ENCODE results near the gene GJA5. TPM values are rescaled to one million over a fixed set of nuclear protein-coding genes. Genes with fewer than 3 reads are reported as not detected.

The GJA5 gene
- total RNA-seq, 1 experiment from 2014 or later: 1.1 TPM

- no peak overlapping the region for H3K4me2 ChIP-seq (ENCODE audit: low read length)
- H2AFZ ChIP-seq (ENCODE audit: low read length): no peak overlapping the region
- no peaks in the 10 kb centered on the region for H3K79me2 ChIP-seq (ENCODE audit: low read length)
- H3K36me3 ChIP-seq (ENCODE audit: low read depth, low read length): no peaks in the 10 kb centered on the region
- ATAC-seq (no peak), DNase-seq (no peak)
- TF ChIP-seq EZH2phosphoT487 (IDR thresholded peaks at IDR 0.05; ENCODE audit: borderline replicate concordance, low read length) (no peak), EZH2 (IDR thresholded peaks at IDR 0.05; ENCODE audit: low read length, unreplicated experiment) (no peak), CTCF (conservative IDR thresholded peaks at IDR 0.05; ENCODE audit: low read depth, low read length) (no peak)
- no peaks in the 10 kb centered on the region for H4K20me1 ChIP-seq (ENCODE audit: low read length)
- no peaks in the 10 kb centered on the region for H3K27me3 ChIP-seq (ENCODE audit: low read length)
- H3K9ac ChIP-seq (ENCODE audit: low read length): no peak overlapping the region
- ChIA-PET CTCF (no interaction called here), POLR2A (ENCODE audit: unreplicated experiment) (no interaction called here)
- H3K9me2 ChIP-seq (replicated peaks; ENCODE audit: low read length): no peaks in the 10 kb centered on the region
- no peak overlapping the region for H3K27ac ChIP-seq (ENCODE audit: low read length)
- H3K4me3 ChIP-seq (ENCODE audit: low read length): no peak overlapping the region
- no peaks in the 10 kb centered on the region for H3K9me3 ChIP-seq (ENCODE audit: low read length)
- H3F3A ChIP-seq (ENCODE audit: low read length, unreplicated experiment): peaks cover 8% of the 10 kb centered on the region
- no TSS peak for BruUV-seq (replicated peaks)
- intact Hi-C loops (cut with micrococcal nuclease): no loop called here
- peaks cover 45% of the 10 kb centered on the region for H3K4me1 ChIP-seq (ENCODE audit: insufficient read depth, low read length)
These were observed 39.8 kb downstream of the GJA5 start for GRCh38 chr1:147720557-147720956.

GRCh38 chr1:147719711-147720225 is 40.6 kb downstream of the GJA5 start:
- H3K4me2 ChIP-seq (ENCODE audit: low read length): 0 out of 2 replicates have a peak overlapping the region, but pooled peaks have one; percentile 6
- no peak overlapping the region for H3K4me3 ChIP-seq (ENCODE audit: low read length)
- no peak overlapping the region for H2AFZ ChIP-seq (ENCODE audit: low read length)
- H3F3A ChIP-seq (ENCODE audit: low read length, unreplicated experiment): peaks cover 8% of the 10 kb centered on the region
- peaks cover 52% of the 10 kb centered on the region for H3K4me1 ChIP-seq (ENCODE audit: insufficient read depth, low read length)
- H3K36me3 ChIP-seq (ENCODE audit: low read depth, low read length): no peaks in the 10 kb centered on the region
- DNase-seq (no peak), ATAC-seq (no peak)
- intact Hi-C loops (cut with micrococcal nuclease): loop anchor here (10.0 kb wide), 1 partner anchor 205 kb away; no protein-coding TSS in a partner anchor
- CTCF ChIA-PET: no interaction called here
- H3K27ac ChIP-seq (ENCODE audit: low read length): no peak overlapping the region
- no peak for TF ChIP-seq EZH2 (IDR thresholded peaks at IDR 0.05; ENCODE audit: low read length, unreplicated experiment)
- no peak for TF ChIP-seq EZH2phosphoT487 (IDR thresholded peaks at IDR 0.05; ENCODE audit: borderline replicate concordance, low read length)
- TF ChIP-seq CTCF (conservative IDR thresholded peaks at IDR 0.05; ENCODE audit: low read depth, low read length): no peak
- no peaks in the 10 kb centered on the region for H3K9me3 ChIP-seq (ENCODE audit: low read length)
- POLR2A ChIA-PET (ENCODE audit: unreplicated experiment): interaction anchor here (0.7 kb wide), 1 partner anchor 175 kb away, joined by 5 read pairs; no protein-coding TSS in a partner anchor
- BruUV-seq (replicated peaks): no TSS peak
- no peaks in the 10 kb centered on the region for H3K27me3 ChIP-seq (ENCODE audit: low read length)
- H3K79me2 ChIP-seq (ENCODE audit: low read length): no peaks in the 10 kb centered on the region
- H3K9me2 ChIP-seq (replicated peaks; ENCODE audit: low read length): no peaks in the 10 kb centered on the region
- H4K20me1 ChIP-seq (ENCODE audit: low read length): no peaks in the 10 kb centered on the region
- no peak overlapping the region for H3K9ac ChIP-seq (ENCODE audit: low read length)

- H3K4me1 ChIP-seq (ENCODE audit: insufficient read depth, low read length): peaks cover 48% of the 10 kb centered on the region
- no TSS peak for BruUV-seq (replicated peaks)
- DNase-seq: peak; percentile 44
- no peaks in the 10 kb centered on the region for H3K9me3 ChIP-seq (ENCODE audit: low read length)
- H3K9me2 ChIP-seq (replicated peaks; ENCODE audit: low read length): no peaks in the 10 kb centered on the region
- intact Hi-C loops (cut with micrococcal nuclease): loop anchor here (10.0 kb wide), 1 partner anchor 204 kb away; no protein-coding TSS in a partner anchor
- no peak overlapping the region for H3K4me3 ChIP-seq (ENCODE audit: low read length)
- no peaks in the 10 kb centered on the region for H3K27me3 ChIP-seq (ENCODE audit: low read length)
- ChIA-PET POLR2A (ENCODE audit: unreplicated experiment) (interaction anchor here (0.7 kb wide), 1 partner anchor 176 kb away, joined by 5 read pairs; no protein-coding TSS in a partner anchor), CTCF (no interaction called here)
- 0 out of 2 replicates have a peak overlapping the region, but pooled peaks have one; percentile 6 for H3K4me2 ChIP-seq (ENCODE audit: low read length)
- H3F3A ChIP-seq (ENCODE audit: low read length, unreplicated experiment): peaks cover 8% of the 10 kb centered on the region
- H2AFZ ChIP-seq (ENCODE audit: low read length): no peak overlapping the region
- no peak overlapping the region; the same call in 1 of the 2 replicates for H3K27ac ChIP-seq (ENCODE audit: low read length)
- H3K9ac ChIP-seq (ENCODE audit: low read length): no peak overlapping the region
- TF ChIP-seq EZH2phosphoT487 (IDR thresholded peaks at IDR 0.05; ENCODE audit: borderline replicate concordance, low read length): no peak
- no peak for TF ChIP-seq CTCF (conservative IDR thresholded peaks at IDR 0.05; ENCODE audit: low read depth, low read length)
- no peak for TF ChIP-seq EZH2 (IDR thresholded peaks at IDR 0.05; ENCODE audit: low read length, unreplicated experiment)
- no peak for ATAC-seq
- H3K36me3 ChIP-seq (ENCODE audit: low read depth, low read length): no peaks in the 10 kb centered on the region
- no peaks in the 10 kb centered on the region for H3K79me2 ChIP-seq (ENCODE audit: low read length)
- H4K20me1 ChIP-seq (ENCODE audit: low read length): no peaks in the 10 kb centered on the region
These were observed 41.2 kb downstream of the GJA5 start for GRCh38 chr1:147719029-147719698.
